ENCODE data around the gene ESR1. TPM values are rescaled to one million over a fixed set of nuclear protein-coding genes. Genes with fewer than 3 reads are reported as not detected.
"Not testable (repeated sequence)": the region's sequence is repeated elsewhere in the genome, so short reads cannot be mapped to it uniquely, and the experiment has no call there.

ESR1 gene
- total RNA-seq, 1 donor from 2014 or later, result 1.2 TPM

- DNase-seq, result no peak
- ATAC-seq (ENCODE audit: poor library complexity), result no peak
- intact Hi-C loops (cut with DNase I), result no loop called here
Observed at GRCh38 chr6:152135755-152136448, 328.4 kb downstream of the ESR1 start.

- intact Hi-C loops (cut with DNase I), result no loop called here
- ATAC-seq (ENCODE audit: poor library complexity), result no peak
- DNase-seq, result no peak
Observed at GRCh38 chr6:152136449-152136825, 329.0 kb downstream of the ESR1 start.

GRCh38 chr6:152138344-152138743 lies 330.9 kb downstream of the ESR1 start:
- DNase-seq; ATAC-seq (ENCODE audit: poor library complexity); intact Hi-C loops (cut with DNase I): not testable (repeated sequence)

GRCh38 chr6:152142105-152142504 lies 334.6 kb downstream of the ESR1 start:
- intact Hi-C loops (cut with DNase I), result no loop called here
- DNase-seq (no peak), ATAC-seq (ENCODE audit: poor library complexity) (no peak)

- ATAC-seq (ENCODE audit: poor library complexity) (no peak), DNase-seq (no peak)
- intact Hi-C loops (cut with DNase I), result no loop called here
Observed at GRCh38 chr6:152143359-152143758, 335.9 kb downstream of the ESR1 start.

- intact Hi-C loops (cut with DNase I), result no loop called here
- ATAC-seq (ENCODE audit: poor library complexity), result no peak
- no peak for DNase-seq
Observed at GRCh38 chr6:152146385-152146784, 338.9 kb downstream of the ESR1 start.

GRCh38 chr6:152147269-152147668 lies 339.8 kb downstream of the ESR1 start:
- peak; percentile 41 for ATAC-seq (ENCODE audit: poor library complexity)
- DNase-seq, result no peak
- intact Hi-C loops (cut with DNase I), result no loop called here

GRCh38 chr6:152148412-152148811 lies 340.9 kb downstream of the ESR1 start:
- ATAC-seq (ENCODE audit: poor library complexity) (no peak), DNase-seq (no peak)
- intact Hi-C loops (cut with DNase I), result no loop called here

GRCh38 chr6:152150196-152150595 lies 342.7 kb downstream of the ESR1 start:
- ATAC-seq (ENCODE audit: poor library complexity) (no peak), DNase-seq (no peak)
- intact Hi-C loops (cut with DNase I), result loop anchor here (10.0 kb wide), 1 partner anchor 55 kb away; no protein-coding TSS in a partner anchor

- no peak for ATAC-seq (ENCODE audit: poor library complexity)
- no peak for DNase-seq
- intact Hi-C loops (cut with DNase I), result loop anchor here (10.0 kb wide), 1 partner anchor 53 kb away; no protein-coding TSS in a partner anchor
Observed at GRCh38 chr6:152151920-152152319, 344.4 kb downstream of the ESR1 start.

- intact Hi-C loops (cut with DNase I), result loop anchor here (10.0 kb wide), 1 partner anchor 50 kb away; no protein-coding TSS in a partner anchor
- DNase-seq (no peak), ATAC-seq (ENCODE audit: poor library complexity) (peak; percentile 47)
Observed at GRCh38 chr6:152154559-152155356, 347.3 kb downstream of the ESR1 start.

GRCh38 chr6:152155792-152156191 lies 348.3 kb downstream of the ESR1 start:
- ATAC-seq (ENCODE audit: poor library complexity), result no peak
- DNase-seq, result no peak
- intact Hi-C loops (cut with DNase I), result loop anchor here (10.0 kb wide), 1 partner anchor 49 kb away; no protein-coding TSS in a partner anchor

- no peak for ATAC-seq (ENCODE audit: poor library complexity)
- intact Hi-C loops (cut with DNase I), result no loop called here
- DNase-seq, result no peak
Observed at GRCh38 chr6:152160346-152160745, 352.9 kb downstream of the ESR1 start.

GRCh38 chr6:152161501-152161900 lies 354.0 kb downstream of the ESR1 start:
- intact Hi-C loops (cut with DNase I), result no loop called here
- DNase-seq, result no peak
- ATAC-seq (ENCODE audit: poor library complexity), result no peak

- ATAC-seq (ENCODE audit: poor library complexity) (no peak), DNase-seq (no peak)
- intact Hi-C loops (cut with DNase I), result no loop called here
Observed at GRCh38 chr6:152164957-152165356, 357.5 kb downstream of the ESR1 start.

- no peak for DNase-seq
- peak; percentile 1 for ATAC-seq (ENCODE audit: poor library complexity)
- intact Hi-C loops (cut with DNase I), result no loop called here
Observed at GRCh38 chr6:152166497-152166896, 359.0 kb downstream of the ESR1 start.

- ATAC-seq (ENCODE audit: poor library complexity), result peak; percentile 71
- no peak for DNase-seq
- intact Hi-C loops (cut with DNase I), result no loop called here
Observed at GRCh38 chr6:152166897-152167296, 359.4 kb downstream of the ESR1 start.

- DNase-seq (no peak), ATAC-seq (ENCODE audit: poor library complexity) (peak; percentile 80)
- intact Hi-C loops (cut with DNase I), result no loop called here
Observed at GRCh38 chr6:152167641-152168603, 360.4 kb downstream of the ESR1 start.

- no peak for DNase-seq
- ATAC-seq (ENCODE audit: poor library complexity), result no peak
- intact Hi-C loops (cut with DNase I), result no loop called here
Observed at GRCh38 chr6:152170313-152170701, 362.8 kb downstream of the ESR1 start.

Measured in Right ventricle myocardium superior (tissue), 1 donor.